ENCODE results near the gene SLC36A3. TPM values are rescaled to one million over a fixed set of nuclear protein-coding genes. Genes with fewer than 3 reads are reported as not detected.

SLC36A3 gene
- polyA plus RNA-seq, 1 experiment: not detected

- no peak for TF ChIP-seq CTCF (IDR thresholded peaks at IDR 0.05; ENCODE audit: low read depth, low read length)
- no peak overlapping the region for H3K27ac ChIP-seq (ENCODE audit: low read depth, low read length)
- no peaks in the 10 kb centered on the region for H3K27me3 ChIP-seq (ENCODE audit: control insufficient read depth, insufficient read depth, low read length)
- ChIA-PET CTCF (no interaction called here), POLR2A (no interaction called here)
- H3K4me3 ChIP-seq (ENCODE audit: low read depth, low read length): no peak overlapping the region
- no peak for DNase-seq (ENCODE audit: low read depth, low spot score)
- H3K9me3 ChIP-seq (ENCODE audit: control insufficient read depth, insufficient read depth, low read length): no peaks in the 10 kb centered on the region
Observed at GRCh38 chr5:151328734-151329133, 25.2 kb upstream of the SLC36A3 start.

- Histone ChIP-seq H3K27ac (ENCODE audit: low read depth, low read length) (no peak overlapping the region), H3K27me3 (ENCODE audit: control insufficient read depth, insufficient read depth, low read length) (no peaks in the 10 kb centered on the region), H3K9me3 (ENCODE audit: control insufficient read depth, insufficient read depth, low read length) (no peaks in the 10 kb centered on the region), H3K4me3 (ENCODE audit: low read depth, low read length) (no peak overlapping the region)
- DNase-seq (ENCODE audit: low read depth, low spot score): no peak
- CTCF ChIA-PET: no interaction called here
- TF ChIP-seq CTCF (IDR thresholded peaks at IDR 0.05; ENCODE audit: low read depth, low read length): no peak
- POLR2A ChIA-PET: no interaction called here
Observed at GRCh38 chr5:151327585-151327984, 24.0 kb upstream of the SLC36A3 start.

GRCh38 chr5:151326266-151326665, 22.7 kb upstream of the SLC36A3 start:
- no peaks in the 10 kb centered on the region for H3K27me3 ChIP-seq (ENCODE audit: control insufficient read depth, insufficient read depth, low read length)
- CTCF ChIA-PET: no interaction called here
- DNase-seq (ENCODE audit: low read depth, low spot score): no peak
- H3K27ac ChIP-seq (ENCODE audit: low read depth, low read length): no peak overlapping the region
- no peak for TF ChIP-seq CTCF (IDR thresholded peaks at IDR 0.05; ENCODE audit: low read depth, low read length)
- H3K9me3 ChIP-seq (ENCODE audit: control insufficient read depth, insufficient read depth, low read length): no peaks in the 10 kb centered on the region
- H3K4me3 ChIP-seq (ENCODE audit: low read depth, low read length): no peak overlapping the region
- POLR2A ChIA-PET: no interaction called here

- no peak for DNase-seq (ENCODE audit: low read depth, low spot score)
- H3K27me3 ChIP-seq (ENCODE audit: control insufficient read depth, insufficient read depth, low read length): no peaks in the 10 kb centered on the region
- H3K27ac ChIP-seq (ENCODE audit: low read depth, low read length): no peak overlapping the region
- H3K4me3 ChIP-seq (ENCODE audit: low read depth, low read length): no peak overlapping the region
- TF ChIP-seq CTCF (IDR thresholded peaks at IDR 0.05; ENCODE audit: low read depth, low read length): no peak
- ChIA-PET CTCF (interaction anchor here (1.1 to 1.9 kb wide), 3 partner anchors 202 to 332 kb away, joined by 6 to 12 read pairs (median 7); no protein-coding TSS in a partner anchor), POLR2A (no interaction called here)
- H3K9me3 ChIP-seq (ENCODE audit: control insufficient read depth, insufficient read depth, low read length): no peaks in the 10 kb centered on the region
Observed at GRCh38 chr5:151320481-151320880, 16.9 kb upstream of the SLC36A3 start.

GRCh38 chr5:151318850-151319732, 15.5 kb upstream of the SLC36A3 start:
- POLR2A ChIA-PET: no interaction called here
- TF ChIP-seq CTCF (IDR thresholded peaks at IDR 0.05; ENCODE audit: low read depth, low read length): peak; percentile 24; the same call in 1 of the 2 replicates
- Histone ChIP-seq H3K27me3 (ENCODE audit: control insufficient read depth, insufficient read depth, low read length) (no peaks in the 10 kb centered on the region), H3K27ac (ENCODE audit: low read depth, low read length) (no peak overlapping the region), H3K9me3 (ENCODE audit: control insufficient read depth, insufficient read depth, low read length) (no peaks in the 10 kb centered on the region), H3K4me3 (ENCODE audit: low read depth, low read length) (no peak overlapping the region)
- DNase-seq (ENCODE audit: low read depth, low spot score): no peak
- CTCF ChIA-PET: interaction anchor here (1.1 to 3.7 kb wide), 5 partner anchors 186 to 452 kb away, joined by 3 to 33 read pairs (median 7); no protein-coding TSS in a partner anchor
